ENCODE data around the gene LRRD1. TPM values are rescaled to one million over a fixed set of nuclear protein-coding genes. Genes with fewer than 3 reads are reported as not detected.
"Not testable (repeated sequence)": the region's sequence is repeated elsewhere in the genome, so short reads cannot be mapped to it uniquely, and the experiment has no call there.

The LRRD1 gene
- total and polyA plus RNA-seq, 2 experiments from 2014 or later = not detected

DNA sequence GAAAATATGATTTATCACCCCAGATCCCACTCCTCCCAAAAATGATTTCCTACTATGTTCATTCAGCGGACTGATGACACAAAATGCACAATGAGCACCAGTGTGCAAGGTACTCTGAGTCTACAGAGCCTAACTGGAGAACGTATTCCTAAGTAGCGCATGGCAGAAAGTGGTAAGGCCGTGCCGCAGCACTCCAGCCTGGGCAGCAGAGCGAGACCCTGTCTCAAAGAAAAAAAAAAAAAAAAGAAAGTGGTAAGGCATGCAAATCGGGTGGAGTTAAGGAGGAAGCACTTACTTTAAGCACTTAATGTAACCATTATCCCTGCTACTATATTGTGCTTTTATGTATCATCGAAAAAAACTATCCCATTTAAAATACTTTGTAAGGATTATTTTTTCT lies 70.1 kb downstream of the LRRD1 start:
- H3K27me3 ChIP-seq (replicated peaks; ENCODE audit: insufficient read depth) = no peaks in the 10 kb centered on the region
- no peak for TF ChIP-seq EZH2 (IDR thresholded peaks at IDR 0.05; ENCODE audit: insufficient read depth, poor library complexity, severe bottlenecking)
- no peak for TF ChIP-seq EZH2phosphoT487 (IDR thresholded peaks at IDR 0.05; ENCODE audit: insufficient read depth, low read depth)
- in situ Hi-C loops (cut with MboI) = no loop called here
- H3K27ac ChIP-seq = no peak overlapping the region
- no peaks in the 10 kb centered on the region for H3K4me1 ChIP-seq (ENCODE audit: insufficient read depth)
- H3K4me3 ChIP-seq = no peak overlapping the region
- H2AFZ ChIP-seq = no peak overlapping the region
- no peaks in the 10 kb centered on the region for H3K9me2 ChIP-seq (ENCODE audit: insufficient read depth)
- no peak overlapping the region for H3K4me2 ChIP-seq (ENCODE audit: unreplicated experiment)
- H4K20me1 ChIP-seq (ENCODE audit: insufficient read depth) = no peaks in the 10 kb centered on the region
- peaks cover 28% of the 10 kb centered on the region for H3K36me3 ChIP-seq (ENCODE audit: low read depth)
- WGBS, 2 experiments (ENCODE audit: low coverage in 1 of 2, low lambda C conversion rate in 2 of 2, missing lambda C conversion rate in 2 of 2) = 95 to 96% methylated on average over 8 of the region's 8 CpGs
- H3K9me3 ChIP-seq (ENCODE audit: low read depth) = no peaks in the 10 kb centered on the region
- H3F3A ChIP-seq (ENCODE audit: insufficient read depth) = peaks cover 11% of the 10 kb centered on the region; the same call in 1 of the 2 replicates
- DNase-seq = no peak
- H3K79me2 ChIP-seq (ENCODE audit: insufficient read depth) = no peaks in the 10 kb centered on the region; the same call in 1 of the 2 replicates
- no peak overlapping the region for H3K9ac ChIP-seq

DNA sequence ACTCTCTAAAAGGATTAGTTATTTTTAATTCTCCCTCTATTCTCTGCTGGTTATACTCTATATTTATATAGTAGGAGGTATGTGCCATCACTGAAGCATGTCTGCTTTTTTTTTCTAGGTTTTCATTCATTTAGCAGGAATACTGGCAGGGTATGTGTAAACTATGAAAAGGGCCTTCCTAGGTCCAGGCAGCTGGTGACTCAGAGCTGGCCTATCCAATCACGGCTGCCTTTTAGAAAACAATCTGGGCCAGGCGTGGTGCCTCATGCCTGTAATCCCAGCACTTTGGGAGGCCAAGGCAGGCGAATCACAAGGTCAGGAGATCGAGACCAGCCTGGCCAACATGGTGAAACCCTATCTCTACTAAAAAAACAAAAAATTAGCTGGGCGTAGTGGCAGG lies 76.1 kb downstream of the LRRD1 start:
- H3K36me3 ChIP-seq (ENCODE audit: low read depth) = peaks cover 34% of the 10 kb centered on the region; the same call in 1 of the 2 replicates
- H3K9ac ChIP-seq; H3K4me1 ChIP-seq (ENCODE audit: insufficient read depth); H3K27ac ChIP-seq; H2AFZ ChIP-seq; H3K27me3 ChIP-seq (replicated peaks; ENCODE audit: insufficient read depth); H3K4me3 ChIP-seq; H3K9me3 ChIP-seq (ENCODE audit: low read depth); H3K9me2 ChIP-seq (ENCODE audit: insufficient read depth); H3K79me2 ChIP-seq (ENCODE audit: insufficient read depth); H3K4me2 ChIP-seq (ENCODE audit: unreplicated experiment); H4K20me1 ChIP-seq (ENCODE audit: insufficient read depth); H3F3A ChIP-seq (ENCODE audit: insufficient read depth); in situ Hi-C loops (cut with MboI): not testable (repeated sequence)
- DNase-seq = peak; percentile 20
- 95 to 100% methylated on average over 5 of the region's 5 CpGs for WGBS, 2 experiments (ENCODE audit: low coverage in 1 of 2, low lambda C conversion rate in 2 of 2, missing lambda C conversion rate in 2 of 2)

DNA sequence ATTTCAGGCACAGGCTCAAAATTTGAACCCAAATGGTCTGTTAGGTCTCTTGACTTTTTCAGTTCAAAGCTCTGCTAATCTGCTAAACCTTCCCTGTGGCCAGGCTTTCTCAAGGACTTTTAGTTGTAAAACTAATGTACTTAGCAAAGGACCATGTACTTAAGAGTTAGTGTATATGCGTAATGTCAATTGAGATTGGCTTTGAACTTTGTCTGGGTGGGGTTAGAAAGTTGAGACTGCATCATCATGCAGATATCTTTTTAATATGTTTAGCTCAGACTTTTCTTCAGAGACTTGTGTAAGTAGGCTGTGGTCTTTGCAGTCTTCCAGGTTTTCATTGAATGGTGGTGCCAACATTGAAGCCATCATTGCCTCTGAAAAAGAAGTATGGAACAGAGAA lies 78.4 kb downstream of the LRRD1 start:
- H4K20me1 ChIP-seq (ENCODE audit: insufficient read depth) = no peaks in the 10 kb centered on the region
- TF ChIP-seq EZH2phosphoT487 (IDR thresholded peaks at IDR 0.05; ENCODE audit: insufficient read depth, low read depth) (no peak), EZH2 (IDR thresholded peaks at IDR 0.05; ENCODE audit: insufficient read depth, poor library complexity, severe bottlenecking) (no peak)
- in situ Hi-C loops (cut with MboI) = no loop called here
- no peak overlapping the region for H3K4me2 ChIP-seq (ENCODE audit: unreplicated experiment)
- H3K36me3 ChIP-seq (ENCODE audit: low read depth) = peaks cover 50% of the 10 kb centered on the region
- H3K9me3 ChIP-seq (ENCODE audit: low read depth) = no peaks in the 10 kb centered on the region
- H3K9me2 ChIP-seq (ENCODE audit: insufficient read depth) = no peaks in the 10 kb centered on the region
- H3K27me3 ChIP-seq (replicated peaks; ENCODE audit: insufficient read depth) = no peaks in the 10 kb centered on the region
- H3K4me3 ChIP-seq = no peak overlapping the region
- no peak overlapping the region for H3K9ac ChIP-seq
- no peak overlapping the region for H2AFZ ChIP-seq
- H3K4me1 ChIP-seq (ENCODE audit: insufficient read depth) = no peaks in the 10 kb centered on the region
- no peak overlapping the region for H3K27ac ChIP-seq
- DNase-seq = no peak
- H3F3A ChIP-seq (ENCODE audit: insufficient read depth) = no peaks in the 10 kb centered on the region
- 97% methylated on average over 1 of the region's 1 CpG for WGBS, 2 experiments (ENCODE audit: low coverage in 1 of 2, low lambda C conversion rate in 2 of 2, missing lambda C conversion rate in 2 of 2)
- no peaks in the 10 kb centered on the region for H3K79me2 ChIP-seq (ENCODE audit: insufficient read depth)

DNA sequence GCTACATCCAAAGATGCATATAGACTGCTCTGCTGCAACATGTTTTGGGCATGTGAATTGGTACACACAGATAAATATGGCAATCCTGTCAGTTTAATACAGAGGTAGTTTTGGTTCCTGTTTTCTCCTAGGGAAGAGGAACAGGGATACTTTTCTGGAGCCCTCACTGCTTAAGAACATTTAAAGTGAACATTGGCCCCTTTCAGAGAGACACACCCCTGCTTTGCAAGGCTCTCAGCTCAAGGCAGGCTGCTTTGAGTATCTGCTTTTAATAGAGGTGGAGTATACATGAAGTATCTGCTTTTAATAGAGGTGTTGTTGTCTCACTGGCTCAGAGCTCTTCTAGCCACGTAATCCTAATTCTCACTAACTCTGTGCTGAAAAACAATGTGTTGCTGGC lies 83.6 kb downstream of the LRRD1 start:
- Histone ChIP-seq H3F3A (ENCODE audit: insufficient read depth) (no peaks in the 10 kb centered on the region), H3K27ac (no peak overlapping the region), H3K9me3 (ENCODE audit: low read depth) (no peaks in the 10 kb centered on the region), H3K36me3 (ENCODE audit: low read depth) (peaks cover 41% of the 10 kb centered on the region), H4K20me1 (ENCODE audit: insufficient read depth) (no peaks in the 10 kb centered on the region), H3K9ac (no peak overlapping the region), H3K4me1 (ENCODE audit: insufficient read depth) (no peaks in the 10 kb centered on the region; the same call in 1 of the 2 replicates), H3K27me3 (replicated peaks; ENCODE audit: insufficient read depth) (no peaks in the 10 kb centered on the region), H3K4me2 (ENCODE audit: unreplicated experiment) (no peak overlapping the region), H3K79me2 (ENCODE audit: insufficient read depth) (no peaks in the 10 kb centered on the region), H3K4me3 (no peak overlapping the region), H2AFZ (no peak overlapping the region), H3K9me2 (ENCODE audit: insufficient read depth) (no peaks in the 10 kb centered on the region)
- TF ChIP-seq EZH2phosphoT487 (IDR thresholded peaks at IDR 0.05; ENCODE audit: insufficient read depth, low read depth) (no peak), EZH2 (IDR thresholded peaks at IDR 0.05; ENCODE audit: insufficient read depth, poor library complexity, severe bottlenecking) (no peak)
- no peak for DNase-seq
- in situ Hi-C loops (cut with MboI) = no loop called here
- 94 to 100% methylated on average over 1 of the region's 1 CpG for WGBS, 2 experiments (ENCODE audit: low coverage in 1 of 2, low lambda C conversion rate in 2 of 2, missing lambda C conversion rate in 2 of 2)

Small RNAs within 50 kb of the gene (microRNA-seq; reads per million reads assigned to microRNA genes)
- not detected for gene MIR1285-1 (ENCODE audit: borderline number of aligned reads)

Small RNAs within 50 kb of the gene (small RNA-seq; reads per million reads assigned to genes)
- gene MIR1285-1 (ENCODE audit: low read depth, low replicate concordance) = not detected
- gene RF00019 (ENCODE audit: low read depth, low replicate concordance) = not detected

Other genes with a start within 250 kb of the LRRD1 start
- 24.1 and 24.7 TPM in 2 replicates for gene AKAP9, start 238.3 kb downstream of the LRRD1 start, total RNA-seq (2014; rRNA removed; shearing (Covaris generic))
- gene AKAP9, start 238.3 kb downstream of the LRRD1 start, polyA plus RNA-seq (2016; fragmentation: Nextera tagmentation; extraction: Ambion mirVana) = 31.3 and 38.8 TPM in 2 replicates
- 64.6 and 67.8 TPM in 2 replicates for gene CYP51A1, start 44.7 kb downstream of the LRRD1 start, total RNA-seq (2014; rRNA removed; shearing (Covaris generic))
- 65.6 and 67.2 TPM in 2 replicates for gene CYP51A1, start 44.7 kb downstream of the LRRD1 start, polyA plus RNA-seq (2016; fragmentation: Nextera tagmentation; extraction: Ambion mirVana)
- gene KRIT1, start 66.8 kb upstream of the LRRD1 start, total RNA-seq (2014; rRNA removed; shearing (Covaris generic)) = 29.5 and 61.8 TPM in 2 replicates
- 18.0 and 29.7 TPM in 2 replicates for gene KRIT1, start 66.8 kb upstream of the LRRD1 start, polyA plus RNA-seq (2016; fragmentation: Nextera tagmentation; extraction: Ambion mirVana)
- 36.7 and 43.1 TPM in 2 replicates for gene ANKIB1, start 66.8 kb upstream of the LRRD1 start, total RNA-seq (2014; rRNA removed; shearing (Covaris generic))
- gene ANKIB1, start 66.8 kb upstream of the LRRD1 start, polyA plus RNA-seq (2016; fragmentation: Nextera tagmentation; extraction: Ambion mirVana) = 12.6 and 12.9 TPM in 2 replicates